HG02885 (cell line): ENCODE measurements around the gene CLIP3.
"Not testable (repeated sequence)": the region's sequence is repeated elsewhere in the genome, so short reads cannot be mapped to it uniquely, and the experiment has no call there.

Source experiments
- ATAC-seq: cut with Tn5 transposase; IDR thresholded peaks from one replicate; pipeline ENCODE4 v1.9.1; 2021; ENCODE audit warnings: mild to moderate bottlenecking; ENCODE audit not compliant: unreplicated experiment, poor library complexity

The CLIP3 gene, protein sequence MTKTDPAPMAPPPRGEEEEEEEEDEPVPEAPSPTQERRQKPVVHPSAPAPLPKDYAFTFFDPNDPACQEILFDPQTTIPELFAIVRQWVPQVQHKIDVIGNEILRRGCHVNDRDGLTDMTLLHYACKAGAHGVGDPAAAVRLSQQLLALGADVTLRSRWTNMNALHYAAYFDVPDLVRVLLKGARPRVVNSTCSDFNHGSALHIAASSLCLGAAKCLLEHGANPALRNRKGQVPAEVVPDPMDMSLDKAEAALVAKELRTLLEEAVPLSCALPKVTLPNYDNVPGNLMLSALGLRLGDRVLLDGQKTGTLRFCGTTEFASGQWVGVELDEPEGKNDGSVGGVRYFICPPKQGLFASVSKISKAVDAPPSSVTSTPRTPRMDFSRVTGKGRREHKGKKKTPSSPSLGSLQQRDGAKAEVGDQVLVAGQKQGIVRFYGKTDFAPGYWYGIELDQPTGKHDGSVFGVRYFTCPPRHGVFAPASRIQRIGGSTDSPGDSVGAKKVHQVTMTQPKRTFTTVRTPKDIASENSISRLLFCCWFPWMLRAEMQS

DNA sequence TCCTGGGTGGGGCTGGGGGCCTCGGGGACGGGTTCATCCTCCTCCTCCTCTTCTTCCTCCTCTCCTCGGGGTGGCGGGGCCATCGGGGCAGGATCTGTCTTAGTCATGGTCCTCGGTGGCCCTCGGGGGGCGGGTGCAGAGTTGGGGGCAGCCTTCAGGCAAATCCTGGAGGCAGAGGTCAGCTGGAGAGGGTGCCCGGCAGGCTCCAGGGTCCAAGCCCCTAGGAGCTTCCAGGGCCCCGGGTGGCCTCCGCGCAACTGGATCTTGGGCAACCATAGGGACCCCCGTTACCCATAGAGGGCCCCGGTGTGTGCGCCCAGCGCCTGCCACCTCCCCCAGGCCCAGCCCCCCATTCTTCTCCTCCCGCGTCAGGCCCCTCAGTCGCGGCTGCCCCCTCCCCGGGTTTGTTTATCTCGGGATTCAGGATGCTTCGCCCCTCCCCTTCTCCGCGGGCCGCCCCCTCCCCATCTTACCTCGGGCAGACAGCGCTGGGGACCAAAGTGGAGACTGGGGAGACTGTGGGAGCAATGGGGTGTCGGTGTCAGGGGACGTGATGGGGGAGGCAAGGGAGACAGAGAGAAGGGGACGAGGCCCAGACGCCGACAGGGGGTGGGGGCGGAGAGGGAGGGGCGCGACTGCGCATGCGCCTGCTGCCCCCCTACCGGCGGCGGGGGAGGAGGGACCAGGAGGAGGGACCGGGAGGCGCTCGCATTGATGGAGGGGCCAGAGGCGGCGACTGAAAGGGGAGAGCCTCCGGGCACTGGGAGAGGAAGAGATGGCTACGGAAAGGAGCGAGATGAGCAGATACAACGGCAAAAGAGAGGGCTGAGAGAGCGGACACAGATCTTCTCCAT, at the start of gene CLIP3:
TSS of gene CLIP3 (minus strand) at position 623 of the 854 bp plus-strand sequence. CDS start at position 107, 516 bp downstream.
- no peak for ATAC-seq

- no peak for ATAC-seq
Observed at GRCh38 chr19:36081894-36082293, 49.2 kb upstream of the CLIP3 start.

GRCh38 chr19:36081385-36081784, 48.7 kb upstream of the CLIP3 start:
- ATAC-seq = no peak

GRCh38 chr19:36079389-36079945, 46.8 kb upstream of the CLIP3 start:
- no peak for ATAC-seq

GRCh38 chr19:36073121-36073876, 40.6 kb upstream of the CLIP3 start:
- ATAC-seq = no peak

DNA sequence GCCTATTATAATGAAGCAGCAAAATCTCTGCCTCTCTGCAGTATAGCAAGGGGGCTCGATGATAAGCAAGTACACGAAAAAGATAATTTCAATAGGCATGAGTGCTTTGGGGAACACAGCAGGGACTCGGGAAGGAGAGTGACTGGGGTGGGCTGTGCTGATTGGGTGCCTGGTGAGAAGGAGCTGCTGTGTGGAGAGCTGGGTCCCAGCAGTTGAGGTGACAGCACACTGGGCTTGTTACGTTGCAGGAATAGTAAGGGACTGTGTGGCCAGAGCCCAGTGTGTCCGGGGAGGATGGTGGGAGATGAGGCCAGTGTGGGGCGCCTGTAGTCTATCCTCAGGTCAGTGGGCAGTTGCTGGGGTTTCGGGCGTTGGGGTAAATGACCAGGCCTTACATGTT, 39.4 kb upstream of the CLIP3 start:
- no peak for ATAC-seq

GRCh38 chr19:36068810-36069499, 36.3 kb upstream of the CLIP3 start:
- not testable (repeated sequence) for ATAC-seq

DNA sequence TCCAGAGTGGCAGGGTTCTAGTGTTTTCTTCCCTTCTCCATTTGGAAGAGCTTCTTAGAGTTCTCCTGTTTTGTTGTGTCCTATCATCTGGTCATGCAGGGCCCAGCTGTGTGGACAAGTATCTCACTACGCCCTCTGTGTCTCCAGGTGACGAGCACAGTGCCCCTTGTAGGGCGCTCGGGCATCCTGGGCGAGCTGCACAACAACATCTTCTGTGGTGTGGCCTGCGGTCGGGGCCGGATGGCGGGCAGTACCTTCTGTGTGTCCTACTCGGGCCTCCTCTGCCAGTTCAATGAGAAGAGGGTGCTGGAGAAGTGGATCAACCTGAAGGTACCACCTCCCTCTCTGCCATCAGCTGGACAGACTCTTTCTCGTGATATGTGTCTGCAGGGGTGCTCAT, 35.0 kb upstream of the CLIP3 start:
- no peak for ATAC-seq

GRCh38 chr19:36064826-36065225, 32.2 kb upstream of the CLIP3 start:
- no peak for ATAC-seq

DNA sequence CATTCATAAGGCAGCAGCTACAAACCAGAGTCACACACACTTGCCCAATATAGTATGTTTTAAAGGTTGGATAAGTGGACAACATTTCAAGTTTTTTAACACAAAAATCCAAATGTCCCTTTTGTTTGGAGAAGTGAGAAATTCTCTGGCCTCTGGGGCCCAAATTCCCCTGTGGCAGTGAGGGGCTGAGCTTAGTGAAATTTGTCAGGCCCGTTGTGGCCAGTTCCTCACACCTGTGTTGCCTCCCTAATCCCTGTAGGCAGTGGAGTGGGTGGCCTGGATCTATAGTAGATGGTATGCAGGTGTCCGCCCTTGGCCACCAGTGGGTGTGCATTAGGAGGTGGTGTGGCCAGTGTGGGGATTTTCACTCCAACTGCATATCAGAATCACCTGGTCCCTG, 28.7 kb upstream of the CLIP3 start:
- ATAC-seq = no peak

DNA sequence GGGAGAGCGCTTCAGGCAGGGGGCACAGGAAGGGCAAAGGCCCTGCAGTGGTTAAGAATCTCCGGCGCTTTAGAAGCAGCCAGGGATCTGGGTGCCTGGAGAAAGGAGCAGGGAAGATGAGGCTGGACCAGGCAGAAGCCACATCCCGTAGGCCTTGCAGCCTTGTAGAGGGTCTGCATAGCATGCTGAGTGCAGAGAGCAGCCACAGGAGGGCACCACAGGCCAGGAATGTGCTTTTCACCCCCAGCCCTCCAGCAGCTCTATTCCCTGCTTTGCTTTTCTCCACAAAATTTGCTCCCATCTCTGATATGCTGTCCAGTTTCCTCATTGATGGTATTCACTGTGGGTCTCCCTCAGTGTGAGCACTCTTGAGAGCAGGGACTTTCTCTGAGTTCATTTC, 27.8 kb upstream of the CLIP3 start:
- no peak for ATAC-seq

GRCh38 chr19:36059180-36059910, 26.7 kb upstream of the CLIP3 start:
- no peak for ATAC-seq

- no peak for ATAC-seq
Observed at GRCh38 chr19:36058481-36059179, 26.0 kb upstream of the CLIP3 start.

DNA sequence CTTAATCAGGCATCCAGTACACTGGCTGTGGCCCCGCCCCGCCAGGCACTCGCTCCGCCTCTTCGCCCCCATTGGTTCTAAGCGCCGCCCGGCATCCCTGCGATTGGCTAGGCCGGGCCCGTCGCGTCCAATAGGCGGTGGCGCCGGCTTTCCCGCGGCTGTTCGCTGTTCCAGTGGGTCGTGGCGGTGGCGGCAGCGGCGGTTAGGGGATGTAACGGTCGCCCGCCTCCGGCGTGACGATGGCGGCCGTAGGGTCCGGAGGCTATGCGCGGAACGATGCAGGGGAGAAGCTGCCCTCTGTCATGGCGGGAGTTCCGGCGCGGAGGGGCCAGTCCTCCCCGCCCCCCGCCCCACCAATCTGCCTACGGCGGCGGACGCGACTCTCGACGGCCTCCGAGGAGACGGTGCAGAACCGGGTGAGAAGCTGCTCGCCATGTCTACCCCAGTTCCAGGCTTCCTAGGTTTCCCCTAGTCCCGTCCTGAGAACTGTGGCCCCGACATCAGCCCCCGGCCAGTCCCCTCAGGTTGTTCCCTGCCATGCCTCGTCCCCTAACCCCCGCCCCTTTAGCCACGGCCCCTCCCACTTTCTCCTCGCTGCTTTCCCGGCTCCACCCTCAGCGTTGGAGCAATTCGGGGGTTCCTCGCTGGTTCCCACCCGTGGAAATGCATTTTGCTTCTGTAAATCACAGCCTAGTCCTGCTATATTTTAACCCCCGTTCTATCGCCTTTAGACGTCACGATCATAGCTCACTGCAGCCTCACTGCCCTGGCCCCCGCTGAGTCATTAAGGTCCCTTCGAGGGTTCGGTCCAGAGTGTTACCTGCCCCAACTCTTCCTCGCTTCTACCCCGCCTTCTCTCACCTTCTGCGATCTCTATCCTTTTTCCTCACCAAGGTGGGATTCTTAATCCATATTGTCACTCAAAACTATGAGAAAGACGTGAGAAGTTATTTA, 22.3 kb upstream of the CLIP3 start, which contains the start of gene WDR62:
TSS of gene WDR62 (plus strand) at position 165 of the 954 bp plus-strand sequence. CDS start at position 240, 75 bp downstream.
- ATAC-seq = peak; percentile 78

GRCh38 chr19:36054119-36054732, 21.6 kb upstream of the CLIP3 start, which contains the start of gene THAP8:
TSS of gene THAP8 (minus strand) at chr19:36054285. CDS start at chr19:36054217, 68 bp downstream.
- ATAC-seq = peak; percentile 84

GRCh38 chr19:36051637-36052036, 19.0 kb upstream of the CLIP3 start:
- no peak for ATAC-seq
